T-helper 1 cell treated with Interleukin-12 subunit alpha and Interleukin-12 subunit beta and Interleukin-4 antibody, amounts not matched to agents 30 ng/mL and 1 ng/mL, for 36 hours (primary cell): Measurements from ENCODE around the gene TTC8. TPM values are rescaled to one million over a fixed set of nuclear protein-coding genes. Genes with fewer than 3 reads are reported as not detected.

Experiments used
- total RNA-seq: library from RNA; stranded (reverse); gene quantifications from 2 replicates; pipeline ENCODE4 v1.2.3, GENCODE V29; 2022

Gene TTC8
- total RNA-seq, 1 donor from 2014 or later, result 2.3 TPM

Other genes starting within 250 kb of the TTC8 start
- 2.4 and 3.0 TPM in 2 replicates for gene EML5, start 31.7 kb upstream of the TTC8 start, total RNA-seq